OCI-LY7 (cell line): Measurements from ENCODE around the gene ARFGAP1. TPM values are rescaled to one million over a fixed set of nuclear protein-coding genes. Genes with fewer than 3 reads are reported as not detected.

Experiments
- BruUV-seq: library from RNA; stranded (reverse); fragments of 400-500 nt; replicated peaks from 2 replicates; lab custom pipeline; 2021; lab: Mats Ljungman, UMichigan
- CTCF ChIA-PET: fragments of 300-600 bp; sonication (Branson Sonifier 250); formaldehyde crosslinking; loops from one replicate; lab custom pipeline; 2022; ENCODE audit warnings: antibody characterized with exemption; ENCODE audit not compliant: unreplicated experiment; lab: Charles Lee
- POLR2A ChIA-PET: fragments of 300-600 bp; sonication (Branson Sonifier 250); formaldehyde crosslinking; loops from one replicate; lab custom pipeline; 2022; ENCODE audit warnings: antibody characterized with exemption; lab: Charles Lee
- DNase-seq: peaks from one replicate; pipeline ENCODE4 v3.0.0-alpha.2; 2015; ENCODE audit warnings: low spot score
- H2AFZ ChIP-seq: fragments of 200-600 bp; sonication (generic), shearing (Covaris generic); 2 replicates; pipeline ENCODE4 v1.6.1; 2014; ENCODE audit warnings: mild to moderate bottlenecking, antibody characterized with exemption, low read length, moderate library complexity
- H3K27ac ChIP-seq: fragments of 200-600 bp; sonication (generic); 2 replicates; pipeline ENCODE4 v1.5.1; 2014; ENCODE audit warnings: mixed run types, low read depth, mild to moderate bottlenecking, moderate library complexity, low read length, inconsistent platforms; ENCODE audit not compliant: poor library complexity, severe bottlenecking
- H3K36me3 ChIP-seq: fragments of 200-600 bp; sonication (generic); 2 replicates; pipeline ENCODE4 v1.6.1; 2014; ENCODE audit warnings: mild to moderate bottlenecking, antibody characterized with exemption, low read length, moderate library complexity, mixed read lengths; ENCODE audit not compliant: insufficient read depth
- H3K4me1 ChIP-seq: fragments of 200-600 bp; sonication (generic); 2 replicates; pipeline ENCODE4 v1.5.1; 2014; ENCODE audit warnings: mild to moderate bottlenecking, low read length; ENCODE audit not compliant: insufficient read depth, poor library complexity, severe bottlenecking
- H3K4me2 ChIP-seq: fragments of 200-600 bp; sonication (generic); 2 replicates; pipeline ENCODE4 v1.6.1; 2014; ENCODE audit warnings: mild to moderate bottlenecking, low read length
- H3K4me3 ChIP-seq: fragments of 200-600 bp; sonication (generic); 2 replicates; pipeline ENCODE4 v1.5.1; 2014; ENCODE audit warnings: mild to moderate bottlenecking, low read depth, low read length; ENCODE audit not compliant: poor library complexity, severe bottlenecking
- H3K79me2 ChIP-seq: fragments of 200-600 bp; sonication (generic); 2 replicates; pipeline ENCODE4 v1.6.1; 2016; ENCODE audit warnings: low read depth, mild to moderate bottlenecking, low read length, moderate library complexity, mixed read lengths; ENCODE audit not compliant: insufficient read depth
- H3K9me2 ChIP-seq: fragments of 200-600 bp; sonication (generic); 2 replicates; pipeline ENCODE4 v1.6.1; 2016; ENCODE audit warnings: mild to moderate bottlenecking, low read length, mixed read lengths; ENCODE audit not compliant: insufficient read depth
- H3K9me3 ChIP-seq: fragments of 200-600 bp; sonication (generic); 2 replicates; pipeline ENCODE4 v1.6.1; 2014; ENCODE audit warnings: mild to moderate bottlenecking, mixed run types, low read length, mixed read lengths
- H4K20me1 ChIP-seq: fragments of 200-600 bp; sonication (generic); 2 replicates; pipeline ENCODE4 v1.6.1; 2014; ENCODE audit warnings: mild to moderate bottlenecking, antibody characterized with exemption, low read length, moderate library complexity, mixed read lengths; ENCODE audit not compliant: insufficient read depth
- CTCF ChIP-seq: fragments of 200-600 bp; sonication (generic); conservative IDR thresholded peaks from 2 replicates; pipeline ENCODE4 v1.5.1; 2014; ENCODE audit warnings: mild to moderate bottlenecking, antibody characterized with exemption, low read length, moderate library complexity, mixed read lengths
- EZH2phosphoT487 ChIP-seq: fragments of 200-600 bp; sonication (generic); IDR thresholded peaks from 2 replicates; pipeline ENCODE4 v1.6.1; 2018; ENCODE audit warnings: low read depth, borderline replicate concordance, mild to moderate bottlenecking, mixed run types, antibody characterized with exemption, low read length, moderate library complexity, mixed read lengths
- intact Hi-C: fragments of 100-400 bp; cut with micrococcal nuclease; formaldehyde crosslinking; loops from one replicate; pipeline ENCODE4 v1.10.0; 2022; ENCODE audit not compliant: unreplicated experiment
- total RNA-seq, 2 experiments: library from RNA; depleted of rRNA in 1 of 2; stranded (reverse); fragments of >200 nt in 1 of 2; shearing (Covaris generic) in 1 of 2; gene quantifications; 2 replicates each; pipeline ENCODE4 v1.2.3, GENCODE V29; 2014 to 2022

Gene ARFGAP1
- total RNA-seq, 2 experiments from 2014 or later, result 57.9 to 105 TPM

- CTCF ChIA-PET, result interaction anchor here (0.9 kb wide), 1 partner anchor 37 kb away, joined by 4 read pairs; no protein-coding TSS in a partner anchor
- intact Hi-C loops, result no loop called here
- no peak for DNase-seq
- no peak overlapping the region for H3K4me2 ChIP-seq
- H3K9me2 ChIP-seq, result no peaks in the 10 kb centered on the region
- H3K27ac ChIP-seq, result no peak overlapping the region
- no TSS peak for BruUV-seq
- no peak overlapping the region for H2AFZ ChIP-seq
- no peaks in the 10 kb centered on the region for H3K4me1 ChIP-seq
- no peaks in the 10 kb centered on the region for H3K36me3 ChIP-seq
- H3K4me3 ChIP-seq, result no peak overlapping the region
- no peaks in the 10 kb centered on the region for H4K20me1 ChIP-seq
- POLR2A ChIA-PET, result no interaction called here
- TF ChIP-seq EZH2phosphoT487, result no peak
- TF ChIP-seq CTCF, result no peak
- H3K9me3 ChIP-seq, result no peaks in the 10 kb centered on the region
- no peaks in the 10 kb centered on the region for H3K79me2 ChIP-seq
Measured at GRCh38 chr20:63259734-63260460, 12.7 kb upstream of the ARFGAP1 start.

- CTCF ChIA-PET, result no interaction called here
- TF ChIP-seq EZH2phosphoT487 (no peak), CTCF (no peak)
Measured at GRCh38 chr20:63260521-63260920, 12.1 kb upstream of the ARFGAP1 start.

GRCh38 chr20:63261060-63261794 is 11.4 kb upstream of the ARFGAP1 start:
- Histone ChIP-seq H2AFZ (no peak overlapping the region), H3K9me2 (no peaks in the 10 kb centered on the region), H3K4me1 (no peaks in the 10 kb centered on the region), H3K27ac (no peak overlapping the region), H3K4me3 (no peak overlapping the region), H3K79me2 (no peaks in the 10 kb centered on the region), H4K20me1 (no peaks in the 10 kb centered on the region), H3K36me3 (no peaks in the 10 kb centered on the region), H3K9me3 (no peaks in the 10 kb centered on the region), H3K4me2 (no peak overlapping the region)
- no TSS peak for BruUV-seq
- no peak for DNase-seq
- TF ChIP-seq EZH2phosphoT487, result no peak
- ChIA-PET POLR2A (no interaction called here), CTCF (no interaction called here)
- intact Hi-C loops, result no loop called here

More at GRCh38 chr20:63260521-63260920, 12.1 kb upstream of the ARFGAP1 start:
- H3K36me3 ChIP-seq, result no peaks in the 10 kb centered on the region
- POLR2A ChIA-PET, result no interaction called here
- no peaks in the 10 kb centered on the region for H4K20me1 ChIP-seq
- H2AFZ ChIP-seq, result no peak overlapping the region
- DNase-seq, result no peak
- no peak overlapping the region for H3K27ac ChIP-seq
- no peak overlapping the region for H3K4me2 ChIP-seq
- no peak overlapping the region for H3K4me3 ChIP-seq
- H3K79me2 ChIP-seq, result no peaks in the 10 kb centered on the region
- intact Hi-C loops, result no loop called here
- no peaks in the 10 kb centered on the region for H3K9me2 ChIP-seq
- no TSS peak for BruUV-seq
- H3K4me1 ChIP-seq, result no peaks in the 10 kb centered on the region
- H3K9me3 ChIP-seq, result no peaks in the 10 kb centered on the region
